NOMO-1 treated with dmso at 0.1 percent for 144 hours (cell line): ENCODE measurements around the gene SCN4A.
"Not testable (repeated sequence)": the region's sequence is repeated elsewhere in the genome, so short reads cannot be mapped to it uniquely, and the experiment has no call there.

Experiments used
- DNase-seq: peaks from one replicate; lab custom pipeline; 2025; ENCODE audit not compliant: unreplicated experiment; lab: John Stamatoyannopoulos, UW

SCN4A gene

DNA sequence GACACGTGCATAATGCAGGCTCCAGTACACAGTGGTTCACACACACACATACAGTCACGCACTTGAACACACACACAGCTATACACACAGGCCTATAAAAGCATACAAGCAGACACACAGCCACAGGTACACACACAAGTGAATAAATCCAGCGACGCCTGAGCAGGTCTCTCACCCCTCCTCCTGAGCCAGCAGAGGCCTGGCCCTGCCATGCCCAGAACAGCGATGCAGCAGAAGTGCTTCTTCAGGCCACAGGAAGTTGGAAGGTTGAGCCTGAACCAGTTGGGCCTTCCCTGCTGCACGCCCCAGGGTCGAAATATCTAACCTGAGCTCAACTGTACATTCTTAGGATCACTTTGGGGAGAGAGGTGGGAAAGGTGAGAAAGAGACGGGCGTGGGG lies 33.3 kb downstream of the SCN4A start:
- DNase-seq = no peak

DNA sequence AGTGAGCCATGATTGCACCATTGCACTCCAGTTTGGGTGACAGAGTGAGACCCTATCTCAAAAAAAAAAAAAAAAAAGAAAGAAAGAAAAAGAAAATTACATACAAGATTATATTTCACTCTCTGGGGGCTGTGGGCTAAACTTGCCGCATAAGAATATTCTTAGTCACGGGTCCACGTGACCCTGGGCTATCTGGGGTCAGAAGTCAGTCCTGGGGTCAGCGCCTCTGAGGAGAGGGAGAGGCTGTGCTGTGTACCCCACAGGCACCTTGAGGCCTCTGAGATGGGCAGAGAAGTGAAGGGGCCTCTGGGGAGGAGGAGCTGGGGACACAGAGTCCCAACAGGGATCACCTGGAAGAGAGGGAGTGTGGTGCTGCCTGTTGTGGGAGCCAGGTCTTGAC lies 34.8 kb downstream of the SCN4A start:
- DNase-seq = no peak

DNA sequence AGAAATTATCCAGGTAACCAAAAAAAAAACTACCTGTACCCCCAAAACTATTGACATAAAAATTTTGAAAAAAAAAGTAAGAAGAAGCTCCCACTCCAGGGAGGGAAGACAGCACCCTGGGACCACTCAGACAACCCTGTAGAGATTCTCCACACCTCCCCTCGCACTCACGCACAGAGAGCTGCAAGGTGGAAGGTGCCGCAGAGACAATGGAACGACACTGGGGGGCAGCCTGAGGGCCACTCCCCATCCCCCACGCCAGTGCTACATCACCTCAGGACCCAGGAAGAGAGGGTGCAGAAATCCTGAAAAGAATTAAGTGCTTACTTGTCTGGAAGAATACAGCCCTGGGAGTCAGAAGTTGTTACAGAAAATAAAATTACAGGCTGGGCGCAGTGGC lies 35.4 kb downstream of the SCN4A start:
- no peak for DNase-seq

DNA sequence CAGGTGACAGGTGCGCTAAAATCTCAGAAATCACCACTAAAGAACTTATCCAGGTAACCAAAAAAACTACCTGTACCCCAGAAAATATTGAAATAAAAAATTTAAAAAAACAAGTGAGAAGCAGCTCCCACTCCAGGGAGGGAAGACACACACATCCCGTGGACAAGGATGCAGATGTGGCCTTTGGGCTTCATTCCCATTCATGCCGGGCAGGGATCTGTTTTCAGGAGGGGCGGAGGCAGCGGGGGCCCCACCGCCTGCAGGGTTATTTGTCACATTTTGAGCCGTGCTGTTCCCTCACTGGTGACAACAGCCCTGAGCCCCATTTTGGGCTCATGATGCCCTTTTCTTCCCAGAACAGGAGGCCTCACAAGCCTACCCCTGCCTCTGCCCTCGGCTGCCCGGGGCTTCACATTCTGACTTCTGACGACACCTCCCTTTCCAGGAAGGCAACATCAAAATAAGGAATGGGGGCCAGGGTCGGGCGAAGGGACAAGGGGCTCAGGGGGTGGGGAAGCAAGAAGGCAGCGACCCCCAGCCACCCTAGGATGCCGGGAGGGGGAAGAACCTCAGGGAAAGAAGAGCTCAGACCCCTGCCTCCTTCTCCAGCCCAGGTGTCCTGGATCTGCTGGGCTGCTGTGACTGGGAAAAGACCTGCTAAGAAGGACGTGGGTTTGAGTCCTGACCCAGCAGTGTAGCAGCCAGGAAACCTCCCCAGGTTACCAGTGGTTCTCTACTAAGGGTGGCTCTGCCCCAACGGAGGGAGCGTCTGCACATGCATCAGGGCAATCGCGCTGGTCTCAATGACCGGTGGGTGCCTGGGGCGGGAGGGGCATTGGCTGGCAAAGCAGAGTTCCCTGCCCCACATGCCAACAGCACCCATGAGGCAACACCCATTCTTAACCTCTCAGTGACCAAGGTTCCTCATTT lies 38.3 kb downstream of the SCN4A start:
- no peak for DNase-seq

DNA sequence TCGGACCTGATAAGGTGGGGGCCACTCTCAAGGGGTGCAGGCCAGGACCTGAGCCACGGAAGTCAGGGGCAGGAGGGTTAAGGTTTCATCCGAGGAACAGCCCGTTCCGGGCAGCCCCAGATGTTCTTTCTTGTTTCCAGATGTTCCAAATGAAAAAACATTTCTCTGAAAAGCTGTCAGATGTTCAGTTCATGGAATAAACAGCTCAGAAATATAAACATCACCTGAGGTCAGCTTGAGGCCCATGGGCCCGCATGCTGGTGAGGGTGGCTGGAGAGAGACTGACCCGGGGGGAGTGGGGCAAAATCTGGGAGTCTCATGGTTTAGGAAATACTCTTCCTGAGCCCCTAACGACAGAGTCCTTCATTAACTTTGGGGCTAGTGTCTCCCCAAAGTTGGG lies 39.1 kb downstream of the SCN4A start:
- DNase-seq = no peak

DNA sequence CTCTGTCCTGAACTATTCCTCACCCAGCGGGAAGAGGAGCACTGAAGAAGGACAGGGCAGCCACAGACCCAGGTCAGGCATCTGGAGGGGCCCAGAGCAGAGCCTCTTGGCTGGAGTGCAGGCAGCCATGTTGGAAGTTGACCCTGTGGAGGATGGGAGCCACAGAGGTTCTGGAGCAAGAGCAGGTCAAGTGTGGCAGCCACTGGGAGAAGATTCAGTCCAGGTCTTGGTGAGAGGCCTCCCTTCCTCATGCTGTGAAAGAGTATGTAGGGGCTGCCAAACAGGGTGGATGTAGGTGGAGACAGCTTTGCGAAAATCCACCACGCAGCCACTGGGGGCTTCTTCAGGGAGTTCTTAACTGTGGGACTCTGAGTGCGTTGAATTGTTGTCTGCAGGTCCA lies 40.0 kb downstream of the SCN4A start:
- no peak for DNase-seq

DNA sequence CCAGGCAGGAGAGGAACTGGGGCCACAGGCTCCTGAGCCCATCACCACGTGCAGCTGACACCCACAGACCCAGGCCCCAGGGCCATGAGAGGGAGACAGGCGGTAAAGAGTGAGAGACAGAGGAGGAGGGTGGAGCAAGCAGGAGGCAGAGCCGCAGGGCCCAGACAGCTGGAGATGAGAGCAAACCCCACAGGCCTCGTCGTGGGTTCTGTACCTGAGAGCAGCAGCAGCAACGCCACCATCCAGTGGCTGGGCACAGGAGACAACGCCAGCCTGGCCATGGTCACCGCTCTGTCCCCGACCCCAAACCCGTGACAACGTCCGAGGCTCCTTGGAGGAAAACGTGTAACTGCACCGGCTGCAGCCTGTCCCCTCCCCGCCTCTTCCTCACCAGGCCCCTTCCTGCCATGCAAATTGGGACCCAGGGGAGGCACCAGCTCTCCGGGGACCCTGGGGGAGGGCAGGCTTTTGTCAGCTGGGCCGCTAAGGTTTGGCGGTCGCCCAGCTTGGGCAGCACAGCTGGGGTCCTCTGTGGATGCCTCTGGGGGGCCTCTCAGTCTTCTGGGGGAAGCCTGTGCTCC lies 40.6 kb downstream of the SCN4A start, which contains the start of gene CD79B:
CD79B (minus strand) TSS at position 351 of the 581 bp plus-strand sequence; CDS start at position 281, 70 bp downstream.
- DNase-seq = no peak

DNA sequence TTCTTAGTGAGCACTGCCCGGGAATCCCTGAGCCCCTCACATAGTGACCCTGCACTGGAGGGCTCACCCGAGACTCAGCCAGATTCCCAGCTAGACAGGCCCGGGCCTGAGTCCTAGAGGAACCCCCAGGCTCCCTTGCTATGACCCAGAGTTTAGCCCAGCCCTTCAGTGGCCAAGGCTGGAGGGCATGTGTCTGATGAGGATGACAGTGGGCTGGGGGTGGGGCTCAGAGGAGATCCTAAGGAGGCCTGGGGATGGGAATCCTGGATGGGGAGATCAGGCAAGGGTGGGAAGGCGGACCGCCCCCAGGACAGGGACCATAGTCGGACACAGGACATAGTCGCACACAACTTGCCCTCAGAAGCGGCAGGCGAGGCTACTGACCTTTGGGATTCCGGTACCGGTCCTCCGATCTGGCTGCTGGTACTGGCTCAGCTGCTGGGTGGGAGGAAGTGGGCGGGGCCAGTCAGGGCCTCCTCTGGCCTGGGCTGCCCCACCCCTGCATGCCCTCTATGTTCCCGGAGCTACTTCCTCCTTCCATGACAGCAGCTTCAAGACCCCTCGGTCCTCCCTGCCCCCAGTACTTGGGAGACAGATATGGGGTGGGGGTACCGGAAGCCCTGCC lies 41.7 kb downstream of the SCN4A start:
- DNase-seq = peak; percentile 38

DNA sequence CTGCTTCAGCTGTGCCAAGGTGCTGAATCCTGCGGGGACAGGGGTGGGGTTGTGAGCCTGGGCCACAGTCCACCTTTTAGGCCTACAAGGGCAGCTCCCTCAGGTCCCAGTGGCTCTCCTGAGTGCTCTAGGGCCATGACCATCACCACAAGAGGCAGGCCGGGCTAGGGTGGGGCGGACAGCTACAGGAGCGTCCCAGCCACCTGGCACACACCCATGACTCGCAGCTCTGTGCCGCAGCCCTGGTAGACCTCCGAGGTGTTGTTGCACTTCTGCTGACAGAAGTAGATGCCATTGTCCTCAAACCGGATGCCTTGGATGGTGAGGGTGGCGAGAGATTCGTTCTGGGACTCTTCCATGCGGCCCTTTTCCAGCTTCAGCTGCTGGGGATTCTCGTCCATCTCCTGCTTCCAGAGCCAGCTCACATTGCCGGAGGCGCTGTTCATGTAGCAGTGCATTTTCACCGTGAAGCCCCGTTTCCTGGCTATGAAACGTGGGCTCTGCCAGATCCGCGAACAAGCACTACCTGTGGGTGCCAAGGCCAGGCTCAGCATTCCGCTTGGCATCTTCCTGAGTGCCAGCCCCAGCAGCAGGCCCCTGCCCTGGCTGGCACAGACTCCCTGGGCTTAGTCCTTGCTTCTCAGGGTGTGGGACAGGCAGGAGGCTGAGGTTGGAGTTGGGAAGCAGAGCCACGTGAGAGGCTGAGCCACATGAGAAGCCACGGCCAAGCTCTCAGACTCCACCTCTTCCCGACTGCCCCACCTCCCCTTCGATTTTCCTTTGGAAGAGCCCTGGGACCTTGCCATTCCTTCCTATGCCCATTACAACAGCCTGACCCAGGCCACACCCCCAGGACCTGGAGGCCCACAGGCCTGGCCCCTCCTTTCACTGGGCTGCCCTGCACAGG lies 42.6 kb downstream of the SCN4A start:
- DNase-seq = no peak

DNA sequence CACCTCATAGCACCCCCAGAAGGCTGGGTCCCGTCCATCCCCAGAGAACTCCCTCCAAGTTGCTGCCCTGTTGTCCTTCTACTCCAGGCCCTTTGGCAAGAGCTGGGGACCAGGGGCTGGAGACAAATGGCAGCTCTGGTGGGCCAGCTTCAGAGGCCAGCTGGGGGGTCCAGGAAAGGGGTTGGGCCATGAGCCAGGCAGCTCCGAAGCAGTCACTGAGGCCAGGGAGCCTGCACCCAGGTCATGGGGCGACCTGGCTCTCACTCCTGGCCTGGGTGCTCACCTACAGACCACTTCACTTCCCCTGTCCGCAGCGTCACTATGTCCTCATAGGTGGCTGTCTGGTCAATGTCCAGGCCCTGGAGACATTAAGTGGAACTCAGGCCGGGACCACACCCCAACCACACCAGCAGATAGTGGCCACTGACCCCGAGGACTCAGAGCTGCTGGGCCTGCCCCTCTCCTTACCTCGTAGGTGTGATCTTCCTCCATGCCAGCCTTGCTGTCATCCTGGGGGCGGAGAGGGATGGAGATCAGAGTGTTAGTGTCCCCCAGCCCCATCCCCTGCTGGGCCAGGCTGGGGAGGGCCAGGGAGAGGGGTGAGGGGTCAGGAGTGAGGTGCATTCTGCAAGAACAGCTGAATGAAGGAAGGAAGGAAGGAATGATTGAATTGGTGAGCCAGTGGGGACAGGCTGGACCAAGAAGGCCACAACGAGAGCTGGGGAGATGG lies 43.6 kb downstream of the SCN4A start:
- DNase-seq = no peak

DNA sequence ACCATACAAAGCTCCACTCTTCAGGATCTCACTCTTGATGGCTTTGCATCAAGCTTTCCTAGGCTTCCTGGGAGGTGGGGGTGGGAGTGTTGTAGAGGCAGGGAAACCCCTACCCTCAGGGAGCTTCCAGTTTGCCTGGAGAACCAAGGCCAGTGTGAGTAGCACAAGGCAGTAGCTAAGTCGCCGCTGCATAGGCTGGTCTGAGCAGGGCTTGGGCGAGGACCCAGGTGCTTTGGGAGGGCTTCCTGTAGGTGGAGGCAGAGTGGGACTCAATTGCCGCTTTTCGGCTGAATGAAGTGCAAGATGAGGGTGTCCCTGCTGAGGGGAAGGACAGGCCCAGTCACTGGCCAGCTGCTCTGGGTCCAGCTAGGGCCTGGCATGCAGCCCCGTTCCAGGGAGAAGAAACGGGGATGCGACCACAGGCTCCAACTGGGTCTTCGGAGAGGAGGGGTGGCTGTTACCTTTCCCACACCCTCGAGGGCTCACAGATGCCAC lies 44.5 kb downstream of the SCN4A start:
- no peak for DNase-seq

DNA sequence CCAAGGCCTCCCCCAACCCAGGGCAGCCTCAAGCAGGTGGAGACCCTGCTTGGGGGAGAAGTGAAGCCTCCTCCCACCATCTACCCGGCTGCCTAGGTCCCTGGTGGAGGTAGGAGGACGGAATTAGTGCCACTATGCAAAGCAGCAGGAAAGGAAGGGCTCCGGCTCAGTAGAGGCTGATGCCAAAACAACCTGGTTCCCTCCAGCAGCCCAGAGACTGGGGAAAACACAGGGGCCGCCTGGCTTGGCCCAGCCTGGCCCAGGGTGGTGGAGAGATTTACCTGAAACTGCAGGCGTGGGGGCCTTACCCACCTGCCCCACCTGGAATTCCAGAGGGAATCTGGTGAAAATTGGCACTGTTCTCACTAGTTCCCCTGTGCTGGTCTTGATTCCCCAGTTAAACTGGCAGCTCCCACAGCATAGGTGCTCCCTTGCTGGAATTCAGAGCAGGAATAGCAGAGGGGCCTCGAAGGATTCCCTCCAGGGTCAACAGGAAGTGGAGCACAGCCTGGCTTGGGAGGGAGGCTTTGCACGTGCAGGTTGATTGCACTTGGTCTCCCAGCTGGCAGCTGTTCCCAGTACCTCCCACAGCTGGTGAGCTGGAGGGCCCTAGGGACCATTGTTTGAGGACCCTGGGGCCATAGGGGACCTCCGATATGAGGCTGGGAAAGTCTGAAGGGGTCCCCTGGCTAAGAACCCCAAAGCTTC lies 45.1 kb downstream of the SCN4A start:
- no peak for DNase-seq

DNA sequence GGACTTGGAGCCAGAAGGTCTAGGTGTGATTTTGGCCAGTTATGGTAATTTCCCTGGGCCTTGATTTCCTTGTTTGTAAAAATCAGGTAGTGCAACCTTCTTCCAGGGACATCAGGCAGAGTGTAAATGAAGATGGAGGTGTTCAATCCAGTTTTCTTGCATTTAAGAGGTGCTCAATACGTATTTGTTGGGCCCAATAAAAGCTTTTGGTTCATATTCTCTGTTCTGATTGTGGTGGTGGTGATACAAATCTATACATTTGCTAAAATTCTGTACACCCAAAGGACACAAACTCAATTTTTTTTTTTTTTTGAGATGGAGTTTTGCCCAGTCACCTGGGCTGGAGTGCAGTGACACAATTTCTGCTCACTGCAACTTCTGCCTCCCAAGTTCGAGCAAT lies 46.6 kb downstream of the SCN4A start:
- no peak for DNase-seq

DNA sequence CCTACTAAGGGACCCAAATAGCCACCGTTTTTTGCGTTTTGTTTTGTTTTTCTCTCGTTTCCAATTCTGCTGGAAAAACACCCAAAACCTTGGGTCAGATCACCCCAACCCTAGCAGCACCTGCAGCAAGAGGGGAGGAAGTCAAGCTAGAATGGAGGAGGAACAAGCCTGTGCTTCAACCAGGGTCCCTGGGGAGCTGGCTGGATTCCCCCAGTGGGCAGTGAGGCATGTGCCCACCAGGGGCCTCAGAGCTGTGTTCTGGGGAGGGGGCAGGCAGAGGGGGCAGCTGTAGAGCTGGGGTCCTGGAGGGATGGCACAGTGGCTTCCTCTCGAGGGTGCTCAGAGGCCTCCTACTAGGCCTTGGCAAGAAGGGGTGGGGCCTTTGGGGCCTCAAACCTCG lies 47.1 kb downstream of the SCN4A start:
- no peak for DNase-seq

DNA sequence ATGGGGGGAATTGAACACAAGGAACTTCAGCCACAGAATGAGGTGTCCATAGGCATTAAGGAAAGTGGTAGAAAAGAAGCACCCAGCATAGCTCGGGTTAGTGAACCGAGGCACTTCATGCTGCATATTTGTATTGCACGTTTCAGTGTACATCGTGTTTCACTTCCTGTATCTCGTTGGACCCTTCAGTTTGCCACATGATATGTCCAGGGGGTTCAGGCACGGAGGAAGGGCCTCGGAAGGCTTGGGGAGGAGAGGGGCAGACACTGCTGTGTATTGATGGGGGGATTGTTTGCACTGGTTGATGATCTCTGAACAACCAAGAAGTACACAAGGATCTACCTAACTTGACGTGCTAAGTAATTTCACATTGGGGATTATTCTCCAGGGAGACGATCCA lies 50.3 kb downstream of the SCN4A start:
- DNase-seq = not testable (repeated sequence)

DNA sequence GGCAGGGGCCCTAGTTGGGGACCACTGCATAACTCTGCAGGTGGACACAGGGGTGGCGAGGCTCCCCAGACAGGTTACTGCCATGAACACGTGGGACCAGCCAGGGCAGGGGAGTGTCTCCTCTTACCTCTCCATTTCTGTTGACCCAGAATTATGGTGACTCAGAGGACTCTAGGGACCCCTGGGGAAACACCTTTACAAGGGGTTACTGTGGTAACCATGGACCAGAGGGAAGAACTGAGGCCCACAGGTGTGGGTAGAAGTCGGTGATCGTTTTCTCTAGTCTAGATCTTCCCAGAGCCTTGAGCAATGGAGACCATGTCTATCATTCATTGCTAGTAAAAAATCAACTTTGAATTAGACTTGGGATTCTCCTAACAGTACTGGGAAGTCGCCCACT lies 51.9 kb downstream of the SCN4A start:
- DNase-seq = not testable (repeated sequence)

DNA sequence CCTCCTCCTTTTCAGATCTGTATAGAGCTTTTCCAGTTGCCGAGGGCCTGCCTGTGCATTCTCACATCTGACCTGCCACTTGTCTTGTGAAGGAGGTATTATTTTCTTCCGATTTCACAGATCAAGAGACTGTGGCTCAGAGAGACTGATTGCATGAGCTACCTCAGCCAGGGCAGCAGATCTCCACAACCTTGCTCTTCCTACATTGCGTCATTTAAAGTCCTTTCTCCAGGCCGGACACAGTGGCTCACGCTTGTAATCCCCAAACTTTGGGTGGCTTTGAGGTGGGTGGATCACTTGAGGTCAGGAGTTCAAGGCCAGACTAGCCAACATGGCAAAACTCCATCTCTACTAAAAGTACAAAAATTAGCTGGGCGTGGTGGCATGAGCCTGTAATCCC lies 52.7 kb downstream of the SCN4A start:
- not testable (repeated sequence) for DNase-seq

DNA sequence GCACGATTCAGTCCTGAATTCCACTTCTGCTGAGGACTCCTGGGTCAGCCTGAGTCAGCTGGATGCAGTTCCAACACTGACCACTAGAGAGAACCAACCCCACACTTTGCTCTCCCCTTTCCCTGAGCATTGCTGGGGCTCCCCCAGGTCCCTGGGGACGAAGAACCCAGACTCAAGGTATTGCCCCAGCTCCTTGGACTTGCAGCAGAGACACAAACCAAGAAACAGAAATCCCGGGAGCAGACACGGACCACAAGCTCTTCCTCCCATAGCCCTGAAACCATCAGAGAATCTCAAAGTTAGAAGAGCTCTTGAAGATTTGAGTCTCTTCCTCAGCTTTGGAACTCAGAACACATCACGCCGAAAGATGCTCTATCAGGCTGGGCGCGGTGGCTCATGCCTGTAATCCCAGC lies 53.4 kb downstream of the SCN4A start:
- no peak for DNase-seq

DNA sequence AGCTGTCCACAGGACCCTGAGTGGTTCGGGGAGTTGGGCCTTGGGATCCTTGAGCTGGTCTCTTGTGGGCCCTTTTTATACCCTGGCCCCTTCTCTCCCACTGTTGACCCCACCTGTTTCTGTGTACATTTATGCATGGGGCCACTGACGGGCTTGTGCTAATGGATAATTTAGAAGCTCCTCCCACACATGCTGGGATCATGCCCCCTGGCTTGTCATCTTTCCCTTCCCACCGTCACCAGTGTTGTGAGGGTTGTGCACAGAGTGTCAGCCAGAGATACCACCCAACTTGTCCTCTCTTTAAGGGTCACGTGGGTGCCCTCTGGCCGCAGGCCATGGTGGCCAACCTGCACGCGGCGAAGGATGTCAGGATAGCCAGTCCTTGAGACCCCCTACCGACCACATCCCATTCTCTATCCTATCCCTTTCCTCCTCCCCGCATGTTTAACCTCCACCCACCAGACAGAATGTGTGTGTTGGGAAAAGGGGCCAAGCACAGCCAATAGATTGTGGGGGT lies 53.9 kb downstream of the SCN4A start, which contains the start of gene GH1:
GH1 (minus strand) TSS at position 51 of the 517 bp plus-strand sequence. CDS start 63 bp downstream, outside the sequence.
- not testable (repeated sequence) for DNase-seq
